ENCODE data around the gene ZZZ3.
A peak's percentile ranks its signal among the peaks of the same experiment; 100 is the strongest.
"Not testable (repeated sequence)": the region's sequence is repeated elsewhere in the genome, so short reads cannot be mapped to it uniquely, and the experiment has no call there.

Gene ZZZ3

GRCh38 chr1:77683160-77684148 is 996 bp upstream of the ZZZ3 start:
- CTCF ChIA-PET: interaction anchor here (0.6 to 1.9 kb wide), 10 partner anchors 10 to 557 kb away, joined by 3 to 7 read pairs (median 4); no protein-coding TSS in a partner anchor
- Histone ChIP-seq H3K4me1 (ENCODE audit: control extremely low read depth in 1 of 4, control insufficient read depth in 4 of 4, insufficient read depth in 4 of 4, low read length in 3 of 4) (peaks cover 8 to 36% (median 26%) of the 10 kb centered on the region in 4 experiments), H3K27ac (ENCODE audit: insufficient read depth in 1 of 2, low read depth in 1 of 2, low read length in 2 of 2, poor library complexity in 1 of 2, severe bottlenecking in 2 of 2) (peak overlapping the region; percentile 51 to 98), H3K4me3 (ENCODE audit: control insufficient read depth in 1 of 7, extremely low read depth in 1 of 7, insufficient read depth in 4 of 7, low read depth in 2 of 7, low read length in 6 of 7) (peak overlapping the region; percentile 44 to 99 (median 98)), H3K27me3 (replicated peaks in 2 of 5; ENCODE audit: control insufficient read depth in 4 of 5, insufficient read depth in 5 of 5, low read length in 4 of 5) (no peaks in the 10 kb centered on the region), H3K36me3 (ENCODE audit: control insufficient read depth in 4 of 4, insufficient read depth in 4 of 4, low read length in 3 of 4) (no peaks in the 10 kb centered on the region), H3K9me3 (ENCODE audit: control extremely low read depth in 1 of 5, control insufficient read depth in 4 of 5, insufficient read depth in 2 of 5, low read depth in 1 of 5, low read length in 4 of 5) (no peaks in the 10 kb centered on the region)
- WGBS (ENCODE audit: insufficient coverage): under 1% methylated on average over 45 of the region's 72 CpGs
- POLR2A ChIA-PET: interaction anchor here (0.6 to 0.7 kb wide), 2 partner anchors 80 to 321 kb away, joined by 4 read pairs; partner anchors contain the start of gene DNAJB4
- DNase-seq: peak; percentile 95 to 98 (median 96)

DNA sequence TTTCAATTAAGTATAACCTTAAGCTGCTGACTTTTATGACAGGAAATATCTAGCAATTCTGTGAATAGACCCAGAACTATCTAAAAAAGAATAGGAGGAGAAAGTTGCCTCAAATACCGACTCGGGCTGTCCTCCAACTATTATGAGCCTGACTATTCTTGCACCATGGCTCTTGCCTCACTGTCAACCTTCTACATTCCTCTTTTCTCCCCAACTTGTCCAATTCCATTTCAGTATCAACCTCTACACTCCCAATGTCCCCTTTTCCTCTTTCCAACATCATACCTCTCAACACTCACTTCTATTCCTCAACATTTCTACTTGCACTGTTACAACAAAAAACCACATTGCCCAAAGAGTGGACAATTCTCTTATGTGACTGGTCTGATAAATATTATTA is 2.3 kb downstream of the ZZZ3 start:
- H3K36me3 ChIP-seq (ENCODE audit: control insufficient read depth in 4 of 4, insufficient read depth in 4 of 4, low read length in 3 of 4): peaks cover 0 to 8% (median 2%) of the 10 kb centered on the region in 4 experiments
- peak overlapping the region; percentile 2 to 12 for H3K27ac ChIP-seq (ENCODE audit: insufficient read depth in 1 of 2, low read depth in 1 of 2, low read length in 2 of 2, poor library complexity in 1 of 2, severe bottlenecking in 2 of 2)
- ChIA-PET CTCF (interaction anchor here (1.0 kb wide), 1 partner anchor 22 kb away, joined by 3 read pairs; no protein-coding TSS in a partner anchor), POLR2A (no interaction called here)
- DNase-seq: no peak
- 94% methylated on average over 2 of the region's 2 CpGs for WGBS (ENCODE audit: insufficient coverage)
- H3K9me3 ChIP-seq (ENCODE audit: control extremely low read depth in 1 of 5, control insufficient read depth in 4 of 5, insufficient read depth in 2 of 5, low read depth in 1 of 5, low read length in 4 of 5): no peaks in the 10 kb centered on the region
- H3K27me3 ChIP-seq (replicated peaks in 2 of 5; ENCODE audit: control insufficient read depth in 4 of 5, insufficient read depth in 5 of 5, low read length in 4 of 5): no peaks in the 10 kb centered on the region
- H3K4me3 ChIP-seq (ENCODE audit: control insufficient read depth in 1 of 7, extremely low read depth in 1 of 7, insufficient read depth in 4 of 7, low read depth in 2 of 7, low read length in 6 of 7): peak overlapping the region in 1 of 7 experiments; percentile 38
- peaks cover 8 to 36% (median 26%) of the 10 kb centered on the region in 4 experiments for H3K4me1 ChIP-seq (ENCODE audit: control extremely low read depth in 1 of 4, control insufficient read depth in 4 of 4, insufficient read depth in 4 of 4, low read length in 3 of 4)

DNA sequence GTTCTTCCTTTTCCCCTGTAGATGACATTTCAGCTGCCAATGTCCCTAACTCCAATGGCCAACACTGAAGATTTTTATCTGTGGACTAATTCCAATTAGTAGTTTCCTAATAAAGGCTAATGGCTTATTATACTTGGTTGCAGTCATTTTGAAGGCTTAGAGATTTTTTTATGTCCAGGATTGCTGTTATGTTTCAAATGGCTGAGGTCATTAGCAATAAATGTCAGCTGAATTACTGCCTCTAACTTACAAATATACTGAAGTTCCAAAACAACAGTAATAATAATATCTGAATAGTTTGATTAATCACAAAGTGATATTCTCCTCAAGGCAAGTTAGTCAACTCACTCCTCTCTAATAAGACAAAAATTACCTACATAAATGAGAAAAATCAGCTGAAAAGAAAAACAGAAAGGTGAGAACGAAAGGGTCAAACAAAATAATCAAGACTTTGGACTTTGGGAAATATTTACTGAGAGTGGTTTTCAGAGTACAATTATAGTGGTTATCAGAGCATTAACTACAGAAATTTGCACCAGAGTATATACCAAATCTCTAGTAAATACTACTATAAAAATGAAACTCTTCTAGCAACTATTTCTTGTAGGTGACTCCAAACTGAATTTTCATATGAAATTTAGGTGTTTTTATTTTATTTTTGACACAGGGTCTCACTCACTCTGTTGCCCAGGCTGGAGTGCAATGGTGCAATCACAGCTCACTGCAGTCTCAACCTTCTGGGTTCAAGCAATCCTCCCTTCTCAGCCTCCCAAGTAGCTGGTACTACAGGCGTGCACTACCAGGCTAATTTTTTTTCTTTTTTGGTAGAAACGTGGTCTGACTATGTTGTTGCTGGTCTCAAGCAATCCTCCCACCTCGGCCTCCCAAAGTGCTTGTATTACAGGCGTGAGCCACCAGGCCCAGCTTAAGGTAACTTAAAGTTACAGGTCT is 3.5 kb downstream of the ZZZ3 start:
- WGBS (ENCODE audit: insufficient coverage): no CpG with 5 or more reads among the region's 5 CpGs
- peak overlapping the region in 1 of 2 experiments; percentile 2 for H3K27ac ChIP-seq (ENCODE audit: insufficient read depth in 1 of 2, low read depth in 1 of 2, low read length in 2 of 2, poor library complexity in 1 of 2, severe bottlenecking in 2 of 2)
- no peaks in the 10 kb centered on the region for H3K9me3 ChIP-seq (ENCODE audit: control extremely low read depth in 1 of 5, control insufficient read depth in 4 of 5, insufficient read depth in 2 of 5, low read depth in 1 of 5, low read length in 4 of 5)
- peaks cover 0 to 9% (median 3%) of the 10 kb centered on the region in 4 experiments for H3K36me3 ChIP-seq (ENCODE audit: control insufficient read depth in 4 of 4, insufficient read depth in 4 of 4, low read length in 3 of 4)
- H3K4me1 ChIP-seq (ENCODE audit: control extremely low read depth in 1 of 4, control insufficient read depth in 4 of 4, insufficient read depth in 4 of 4, low read length in 3 of 4): peaks cover 5 to 30% (median 18%) of the 10 kb centered on the region in 4 experiments
- POLR2A ChIA-PET: no interaction called here
- H3K27me3 ChIP-seq (replicated peaks in 2 of 5; ENCODE audit: control insufficient read depth in 4 of 5, insufficient read depth in 5 of 5, low read length in 4 of 5): no peaks in the 10 kb centered on the region
- CTCF ChIA-PET: interaction anchor here (1.2 kb wide), 1 partner anchor 10 kb away, joined by 3 read pairs; no protein-coding TSS in a partner anchor
- DNase-seq: no peak
- no peak overlapping the region for H3K4me3 ChIP-seq (ENCODE audit: control insufficient read depth in 1 of 7, extremely low read depth in 1 of 7, insufficient read depth in 4 of 7, low read depth in 2 of 7, low read length in 6 of 7)

- H3K4me1 ChIP-seq (ENCODE audit: control extremely low read depth in 1 of 4, control insufficient read depth in 4 of 4, insufficient read depth in 4 of 4, low read length in 3 of 4): peaks cover 0 to 15% (median 3%) of the 10 kb centered on the region in 4 experiments
- POLR2A ChIA-PET; H3K27ac ChIP-seq (ENCODE audit: insufficient read depth in 1 of 2, low read depth in 1 of 2, low read length in 2 of 2, poor library complexity in 1 of 2, severe bottlenecking in 2 of 2); H3K9me3 ChIP-seq (ENCODE audit: control extremely low read depth in 1 of 5, control insufficient read depth in 4 of 5, insufficient read depth in 2 of 5, low read depth in 1 of 5, low read length in 4 of 5); DNase-seq; H3K36me3 ChIP-seq (ENCODE audit: control insufficient read depth in 4 of 4, insufficient read depth in 4 of 4, low read length in 3 of 4); CTCF ChIA-PET; H3K4me3 ChIP-seq (ENCODE audit: control insufficient read depth in 1 of 7, extremely low read depth in 1 of 7, insufficient read depth in 4 of 7, low read depth in 2 of 7, low read length in 6 of 7); H3K27me3 ChIP-seq (replicated peaks in 2 of 5; ENCODE audit: control insufficient read depth in 4 of 5, insufficient read depth in 5 of 5, low read length in 4 of 5): not testable (repeated sequence)
- 100% methylated on average over 1 of the region's 3 CpGs for WGBS (ENCODE audit: insufficient coverage)
Observed at GRCh38 chr1:77674807-77675206, 7.7 kb downstream of the ZZZ3 start.

DNA sequence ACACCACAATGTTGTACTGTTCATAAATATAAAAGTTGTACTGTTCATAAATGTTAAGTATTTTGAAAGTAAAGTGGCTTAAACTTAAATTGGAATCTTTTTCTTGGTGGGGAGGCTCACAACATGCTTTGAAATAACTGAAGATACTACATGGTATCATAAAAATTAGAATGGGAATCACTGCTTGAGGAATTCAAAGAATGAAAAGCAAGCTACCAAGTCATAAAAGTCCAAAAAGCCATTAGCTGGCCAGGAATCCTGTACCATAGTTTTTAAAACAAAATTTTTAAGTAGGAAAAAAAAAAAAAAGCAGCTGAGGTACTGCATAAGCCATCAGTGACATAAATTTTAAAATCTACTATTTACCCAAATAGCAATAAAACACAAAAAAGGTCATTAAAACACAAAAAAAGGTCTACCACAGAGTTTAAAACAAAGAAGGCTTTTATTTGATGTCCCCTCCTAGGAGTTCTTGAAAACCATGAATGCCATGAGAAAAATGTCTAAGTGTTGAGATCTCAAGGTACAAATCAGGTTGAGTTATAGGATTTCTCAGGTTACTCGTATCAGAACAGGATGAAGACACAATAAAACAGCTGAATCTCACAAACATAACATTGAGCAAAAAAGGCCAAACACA is 8.6 kb downstream of the ZZZ3 start:
- ChIA-PET POLR2A (interaction anchor here (0.5 kb wide), 1 partner anchor 374 kb away, joined by 5 read pairs; no protein-coding TSS in a partner anchor), CTCF (interaction anchor here (0.8 kb wide), 1 partner anchor 395 kb away, joined by 3 read pairs; no protein-coding TSS in a partner anchor)
- Histone ChIP-seq H3K27ac (ENCODE audit: insufficient read depth in 1 of 2, low read depth in 1 of 2, low read length in 2 of 2, poor library complexity in 1 of 2, severe bottlenecking in 2 of 2) (no peak overlapping the region), H3K4me3 (ENCODE audit: control insufficient read depth in 1 of 7, extremely low read depth in 1 of 7, insufficient read depth in 4 of 7, low read depth in 2 of 7, low read length in 6 of 7) (no peak overlapping the region), H3K4me1 (ENCODE audit: control extremely low read depth in 1 of 4, control insufficient read depth in 4 of 4, insufficient read depth in 4 of 4, low read length in 3 of 4) (peaks cover 0 to 11% (median 0%) of the 10 kb centered on the region in 4 experiments), H3K36me3 (ENCODE audit: control insufficient read depth in 4 of 4, insufficient read depth in 4 of 4, low read length in 3 of 4) (peaks cover 0 to 9% (median 3%) of the 10 kb centered on the region in 4 experiments), H3K9me3 (ENCODE audit: control extremely low read depth in 1 of 5, control insufficient read depth in 4 of 5, insufficient read depth in 2 of 5, low read depth in 1 of 5, low read length in 4 of 5) (no peaks in the 10 kb centered on the region), H3K27me3 (replicated peaks in 2 of 5; ENCODE audit: control insufficient read depth in 4 of 5, insufficient read depth in 5 of 5, low read length in 4 of 5) (no peaks in the 10 kb centered on the region)
- WGBS (ENCODE audit: insufficient coverage): no CpG with 5 or more reads among the region's 1 CpG
- no peak for DNase-seq

DNA sequence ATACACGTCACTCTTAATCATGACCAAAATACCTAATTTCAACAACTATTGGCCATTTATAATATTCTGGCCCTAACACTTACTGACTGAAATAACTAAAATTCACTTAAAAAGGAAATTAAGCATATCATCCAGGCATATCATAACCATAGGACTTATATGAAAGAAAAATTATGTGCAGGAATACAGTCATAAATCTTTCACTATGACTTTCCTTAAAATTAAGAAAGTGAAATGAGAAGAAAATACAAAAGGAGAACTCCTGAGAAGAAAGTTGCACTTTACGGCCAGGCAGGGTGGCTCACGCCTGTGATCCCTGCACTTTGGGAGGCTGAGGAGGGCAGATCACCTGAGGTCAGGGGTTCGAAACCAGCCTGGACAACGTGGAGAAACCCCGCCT is 9.4 kb downstream of the ZZZ3 start:
- Histone ChIP-seq H3K36me3 (ENCODE audit: control insufficient read depth in 4 of 4, insufficient read depth in 4 of 4, low read length in 3 of 4) (peaks cover 0 to 9% (median 3%) of the 10 kb centered on the region in 4 experiments), H3K4me1 (ENCODE audit: control extremely low read depth in 1 of 4, control insufficient read depth in 4 of 4, insufficient read depth in 4 of 4, low read length in 3 of 4) (peaks cover 0 to 9% (median 0%) of the 10 kb centered on the region in 4 experiments), H3K27ac (ENCODE audit: insufficient read depth in 1 of 2, low read depth in 1 of 2, low read length in 2 of 2, poor library complexity in 1 of 2, severe bottlenecking in 2 of 2) (no peak overlapping the region), H3K4me3 (ENCODE audit: control insufficient read depth in 1 of 7, extremely low read depth in 1 of 7, insufficient read depth in 4 of 7, low read depth in 2 of 7, low read length in 6 of 7) (no peak overlapping the region), H3K27me3 (replicated peaks in 2 of 5; ENCODE audit: control insufficient read depth in 4 of 5, insufficient read depth in 5 of 5, low read length in 4 of 5) (no peaks in the 10 kb centered on the region), H3K9me3 (ENCODE audit: control extremely low read depth in 1 of 5, control insufficient read depth in 4 of 5, insufficient read depth in 2 of 5, low read depth in 1 of 5, low read length in 4 of 5) (no peaks in the 10 kb centered on the region)
- ChIA-PET POLR2A (no interaction called here), CTCF (interaction anchor here (0.8 to 1.1 kb wide), 2 partner anchors 31 to 394 kb away, joined by 3 read pairs; no protein-coding TSS in a partner anchor)
- DNase-seq: no peak
- WGBS (ENCODE audit: insufficient coverage): 95% methylated on average over 6 of the region's 6 CpGs
